Measurements from ENCODE around the gene JADE1. TPM values are rescaled to one million over a fixed set of nuclear protein-coding genes. Genes with fewer than 3 reads are reported as not detected.

The JADE1 gene
- total and polyA plus RNA-seq, 9 of the 15 experiments (the other 6 are each of a cell fraction or from before 2014, with no cell fraction given): 8.3 to 37.9 (median 24.4) TPM

- no peak overlapping the region for H2AFZ ChIP-seq (ENCODE audit: low read depth, low read length)
- WGBS (ENCODE audit: insufficient coverage, low coverage, missing lambda C conversion rate): 87% methylated on average over 2 of the region's 2 CpGs
- BruUV-seq (replicated peaks): no TSS peak
- H3K9ac ChIP-seq (ENCODE audit: insufficient read depth in 1 of 2, low read depth in 2 of 2, low read length in 2 of 2): no peak overlapping the region
- no peaks in the 10 kb centered on the region for H4K20me1 ChIP-seq (replicated peaks; ENCODE audit: control insufficient read depth, insufficient read depth, low read length)
- no peaks in the 10 kb centered on the region for H3K9me1 ChIP-seq (ENCODE audit: control insufficient read depth, insufficient read depth, low read length)
- H3K36me3 ChIP-seq (ENCODE audit: control insufficient read depth, insufficient read depth, low read length): peaks cover 90% of the 10 kb centered on the region
- no peaks in the 10 kb centered on the region for H3K4me1 ChIP-seq (replicated peaks in 1 of 2; ENCODE audit: control insufficient read depth in 2 of 2, insufficient read depth in 2 of 2, low read length in 2 of 2)
- in situ Hi-C loops (cut with MboI): loop anchor here (5.0 to 25.0 kb wide), 2 partner anchors 298 to 683 kb away; no protein-coding TSS in a partner anchor
- H3K4me3 ChIP-seq: no peak overlapping the region
- ATAC-seq (no peak), FAIRE-seq (no peak), DNase-seq (ENCODE audit: extremely low read depth in 1 of 4, low spot score in 3 of 4) (no peak)
- CTCF ChIA-PET (ENCODE audit: low intra/inter-chr PET ratio): no interaction called here
- H3K9me3 ChIP-seq (replicated peaks; ENCODE audit: control insufficient read depth, insufficient read depth, low read depth, low read length): no peaks in the 10 kb centered on the region
- no peaks in the 10 kb centered on the region for H3K27me3 ChIP-seq (ENCODE audit: control insufficient read depth in 2 of 2, insufficient read depth in 2 of 2, low read length in 2 of 2)
- no peak overlapping the region for H3K27ac ChIP-seq (ENCODE audit: extremely low read depth, low read depth, low read length)
- intact Hi-C loops (cut with micrococcal nuclease): loop anchor here (10.0 kb wide), 3 partner anchors 225 to 485 kb away; partner anchors contain the start of genes C4orf33 and SCLT1
- TF ChIP-seq PTTG1 (tag; IDR thresholded peaks at IDR 0.05; ENCODE audit: low read depth) (no peak), SMAD3 (CRISPR knock-in tag; conservative IDR thresholded peaks at IDR 0.05) (no peak), MYC (IDR thresholded peaks at IDR 0.05; ENCODE audit: low read depth, low read length) (no peak), MYC (CRISPR knock-in tag; IDR thresholded peaks at IDR 0.05; ENCODE audit: borderline replicate concordance, low read depth) (no peak), ESRRA (IDR thresholded peaks at IDR 0.05; ENCODE audit: borderline replicate concordance, low read depth) (no peak), TSC22D4 (tag; IDR thresholded peaks at IDR 0.05) (no peak), ZFPM2 (CRISPR knock-in tag; IDR thresholded peaks at IDR 0.05) (no peak), HDAC8 (tag; IDR thresholded peaks at IDR 0.05) (no peak), ZNF253 (CRISPR knock-in tag; conservative IDR thresholded peaks at IDR 0.05) (no peak), ZC3H11A (IDR thresholded peaks at IDR 0.05; ENCODE audit: low read depth, low read length) (no peak), TCF7 (IDR thresholded peaks at IDR 0.05; ENCODE audit: borderline replicate concordance) (no peak), KLF6 (CRISPR knock-in tag; IDR thresholded peaks at IDR 0.05; ENCODE audit: borderline replicate concordance) (no peak), RHOXF2B (CRISPR knock-in tag; conservative IDR thresholded peaks at IDR 0.05) (no peak), HES1 (IDR thresholded peaks at IDR 0.05; ENCODE audit: low read depth) (no peak), CAMTA2 (CRISPR knock-in tag; conservative IDR thresholded peaks at IDR 0.05) (no peak), CREB1 (IDR thresholded peaks at IDR 0.05) (no peak), CREB1 (CRISPR knock-in tag; IDR thresholded peaks at IDR 0.05) (no peak), MEF2D (tag; conservative IDR thresholded peaks at IDR 0.05; ENCODE audit: low read depth) (no peak), RB1 (IDR thresholded peaks at IDR 0.05; ENCODE audit: low read depth) (no peak)
- peaks cover 3% of the 10 kb centered on the region; the same call in 1 of the 3 replicates for H3K79me2 ChIP-seq (ENCODE audit: control insufficient read depth, insufficient read depth, low read length)
- POLR2A ChIA-PET: no interaction called here
- no peak overlapping the region for H3K4me2 ChIP-seq (ENCODE audit: insufficient read depth, low read length)
These were observed 60.4 kb downstream of the JADE1 start for GRCh38 chr4:128869776-128870509.

All from K562 (cell line).